ENCODE data around the gene CD248. TPM values are rescaled to one million over a fixed set of nuclear protein-coding genes. Genes with fewer than 3 reads are reported as not detected.

Gene CD248
- total RNA-seq, 2 donors from 2014 or later = 22.9 to 32.4 TPM

- TF ChIP-seq CTCF (IDR thresholded peaks at IDR 0.05) = peak; percentile 38
- peak within 1 kb of the TSS; percentile 91 for H3K4me3 ChIP-seq
- ATAC-seq (ENCODE audit: insufficient number of reproducible peaks, low FRiP score, low read depth) = peak; percentile 84
- no peaks in the 10 kb centered on the region for H3K9me3 ChIP-seq
- H3K36me3 ChIP-seq = peaks cover 20% of the 10 kb centered on the region
- peak within 1 kb of the TSS; percentile 79 to 84 for H3K27ac ChIP-seq
- peaks cover 25 to 41% of the 10 kb centered on the region in 2 donors for H3K4me1 ChIP-seq (ENCODE audit: control insufficient read depth in 1 of 2, low read depth in 2 of 2)
- H3K27me3 ChIP-seq (replicated peaks; ENCODE audit: insufficient read depth) = no peaks in the 10 kb centered on the region
- peak; percentile 95 for DNase-seq (ENCODE audit: low spot score)
Observed at GRCh38 chr11:66344550-66345315, 27.9 kb upstream of the CD248 start, which contains the start of gene BRMS1. Gene BRMS1, minus strand, starts transcription at chr11:66345104. Its CDS starts 2,870 bp downstream, at chr11:66342234.

GRCh38 chr11:66343176-66343575 lies 26.3 kb upstream of the CD248 start:
- no peak for DNase-seq (ENCODE audit: low spot score)
- Histone ChIP-seq H3K4me3 (no peak overlapping the region), H3K27ac (no peak overlapping the region), H3K36me3 (peaks cover 29% of the 10 kb centered on the region), H3K4me1 (ENCODE audit: control insufficient read depth in 1 of 2, low read depth in 2 of 2) (peaks cover 25 to 38% of the 10 kb centered on the region in 2 donors), H3K9me3 (no peaks in the 10 kb centered on the region), H3K27me3 (replicated peaks; ENCODE audit: insufficient read depth) (no peaks in the 10 kb centered on the region)
- TF ChIP-seq CTCF (IDR thresholded peaks at IDR 0.05) = no peak
- no peak for ATAC-seq (ENCODE audit: insufficient number of reproducible peaks, low FRiP score, low read depth)

GRCh38 chr11:66341502-66342126 lies 24.8 kb upstream of the CD248 start:
- Histone ChIP-seq H3K36me3 (peaks cover 29% of the 10 kb centered on the region), H3K4me3 (no peak overlapping the region), H3K27ac (no peak overlapping the region), H3K4me1 (ENCODE audit: control insufficient read depth in 1 of 2, low read depth in 2 of 2) (peaks cover 24 to 36% of the 10 kb centered on the region in 2 donors), H3K27me3 (replicated peaks; ENCODE audit: insufficient read depth) (no peaks in the 10 kb centered on the region), H3K9me3 (no peaks in the 10 kb centered on the region)
- ATAC-seq (ENCODE audit: insufficient number of reproducible peaks, low FRiP score, low read depth) (no peak), DNase-seq (ENCODE audit: low spot score) (no peak)
- TF ChIP-seq CTCF (IDR thresholded peaks at IDR 0.05) = no peak

GRCh38 chr11:66340596-66341501 lies 24.0 kb upstream of the CD248 start:
- Histone ChIP-seq H3K9me3 (no peaks in the 10 kb centered on the region), H3K4me3 (no peak overlapping the region), H3K27me3 (replicated peaks; ENCODE audit: insufficient read depth) (no peaks in the 10 kb centered on the region), H3K27ac (no peak overlapping the region), H3K36me3 (peaks cover 29% of the 10 kb centered on the region), H3K4me1 (ENCODE audit: control insufficient read depth in 1 of 2, low read depth in 2 of 2) (peaks cover 19 to 32% of the 10 kb centered on the region in 2 donors)
- no peak for DNase-seq (ENCODE audit: low spot score)
- no peak for ATAC-seq (ENCODE audit: insufficient number of reproducible peaks, low FRiP score, low read depth)
- no peak for TF ChIP-seq CTCF (IDR thresholded peaks at IDR 0.05)
